ENCODE data around the gene MICB.

DNA sequence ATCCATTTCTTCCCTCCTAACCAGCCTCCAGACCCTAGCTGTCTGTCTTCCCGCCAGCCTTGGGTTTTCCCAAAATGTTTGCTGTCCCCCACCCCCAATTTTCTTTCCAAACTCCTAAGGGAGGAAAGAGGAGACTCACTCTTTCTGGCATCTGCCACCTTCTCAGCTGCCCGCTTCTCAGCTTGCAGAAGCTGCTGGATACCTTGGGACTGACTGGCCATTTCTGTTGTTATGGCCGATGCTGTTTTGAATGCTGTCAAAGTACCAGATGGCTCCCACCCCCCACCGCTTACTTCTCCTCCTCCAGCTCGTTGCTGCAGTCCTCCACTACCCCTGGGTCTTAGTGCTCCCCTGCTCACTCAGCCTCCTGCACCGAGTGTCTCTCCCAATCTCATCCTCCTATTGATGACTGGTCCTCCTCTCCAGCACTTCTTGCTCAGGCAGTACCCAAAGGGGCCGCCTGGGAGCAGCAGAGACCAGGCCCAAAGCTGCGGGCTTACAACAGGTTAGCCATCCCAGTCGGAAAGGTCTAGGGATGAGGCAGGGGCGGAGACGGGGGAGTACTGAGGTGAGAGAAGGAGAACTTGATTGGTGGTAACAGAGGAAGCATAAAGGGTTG, 48.5 kb downstream of the MICB start, which contains the start of gene ATP6V1G2:
- TF ChIP-seq POLR2AphosphoS5 (IDR thresholded peaks at IDR 0.05; ENCODE audit: low read depth, low read length) (no peak), POLR2A (IDR thresholded peaks at IDR 0.05; ENCODE audit: low read depth, low read length) (no peak), TAF1 (IDR thresholded peaks at IDR 0.05; ENCODE audit: borderline replicate concordance, low read depth, low read length) (no peak)

Data from GM12892 (cell line).